Stimulated activated CD8-positive, alpha-beta memory T cell treated with anti-CD3 and anti-CD28 coated beads, Interleukin-15, amount 100 ng/mL, for 48 hours (primary cell): ENCODE data around the gene CRACR2B.

Source experiments
- DNase-seq, 2 donors: peaks; one replicate each; pipeline ENCODE4 v3.0.0-alpha.2; 2020; ENCODE audit warnings: low read depth in 2 of 2

Gene CRACR2B

GRCh38 chr11:810040-810567 lies 17.6 kb upstream of the CRACR2B start:
- DNase-seq, result no peak

GRCh38 chr11:811446-812245 lies 16.1 kb upstream of the CRACR2B start:
- no peak for DNase-seq

GRCh38 chr11:812390-812789 lies 15.3 kb upstream of the CRACR2B start:
- no peak for DNase-seq

GRCh38 chr11:813072-813455 lies 14.7 kb upstream of the CRACR2B start:
- DNase-seq, result no peak

GRCh38 chr11:813456-814096 lies 14.1 kb upstream of the CRACR2B start:
- no peak for DNase-seq

GRCh38 chr11:815675-816432 lies 11.9 kb upstream of the CRACR2B start:
- DNase-seq, result no peak

GRCh38 chr11:816433-816779 lies 11.3 kb upstream of the CRACR2B start:
- DNase-seq, result no peak

GRCh38 chr11:818396-819128 lies 9.2 kb upstream of the CRACR2B start, which contains the start of gene PNPLA2:
TSS of gene PNPLA2 (plus strand) at chr11:818914. CDS start at chr11:819719, 805 bp downstream.
- DNase-seq, result no peak

GRCh38 chr11:819129-819931 lies 8.4 kb upstream of the CRACR2B start:
- DNase-seq, result peak; percentile 84 to 87

- DNase-seq, result peak; percentile 88 to 91
Observed at GRCh38 chr11:819943-820649, 7.6 kb upstream of the CRACR2B start.

- DNase-seq, result no peak
Observed at GRCh38 chr11:820655-821511, 6.8 kb upstream of the CRACR2B start.

- no peak for DNase-seq
Observed at GRCh38 chr11:821512-822371, 6.0 kb upstream of the CRACR2B start.

GRCh38 chr11:823441-824291 lies 4.1 kb upstream of the CRACR2B start:
- DNase-seq, result no peak

GRCh38 chr11:824292-824880 lies 3.3 kb upstream of the CRACR2B start:
- no peak for DNase-seq

GRCh38 chr11:824942-825341 lies 2.8 kb upstream of the CRACR2B start:
- DNase-seq, result no peak

GRCh38 chr11:825366-826226 lies 2.1 kb upstream of the CRACR2B start:
- no peak for DNase-seq
